ENCODE data around the gene AOPEP.

DNA sequence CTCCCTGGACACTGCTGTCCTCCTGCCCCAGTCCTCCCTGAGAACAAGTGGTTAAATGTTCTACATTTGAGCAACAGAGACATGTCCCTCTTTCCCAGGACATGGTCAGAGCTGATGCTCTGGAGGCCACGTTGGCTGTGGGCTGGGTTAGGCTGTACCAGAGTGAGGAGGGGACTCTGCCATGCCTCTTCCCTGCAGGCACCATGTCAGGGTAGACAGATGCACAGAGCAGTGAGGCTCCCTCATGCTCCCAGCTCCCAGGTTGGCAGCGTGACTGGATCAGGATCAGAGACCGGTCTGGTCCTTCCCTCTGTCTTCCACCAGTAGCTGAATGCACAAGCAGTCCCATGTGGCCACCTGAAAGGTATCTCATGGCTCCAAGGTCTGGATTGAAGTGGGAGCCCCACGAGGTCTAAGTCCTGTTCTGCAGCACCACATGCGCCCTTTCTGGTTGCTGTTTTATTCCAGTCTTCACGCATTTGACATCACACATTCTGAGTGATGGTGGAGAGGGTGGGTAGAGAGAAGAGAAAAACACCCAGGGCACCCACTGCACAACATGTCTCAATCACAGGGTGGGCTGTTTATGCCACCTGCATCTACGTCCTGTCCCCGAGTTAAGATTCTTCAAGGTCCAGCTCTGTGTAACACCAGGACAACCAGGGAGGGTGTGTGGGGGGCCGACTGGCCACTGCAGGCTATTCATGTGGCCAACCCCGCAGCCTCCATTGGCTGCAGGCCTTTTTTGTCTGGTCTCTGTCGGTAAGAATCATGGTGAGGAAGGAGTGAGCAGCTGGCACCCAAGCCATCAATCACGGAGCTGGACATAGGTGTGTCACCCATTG lies 386.2 kb downstream of the AOPEP start:
- no peak for TF ChIP-seq MAFF (IDR thresholded peaks at IDR 0.05; ENCODE audit: low read length)
- TF ChIP-seq, protein P1, sequence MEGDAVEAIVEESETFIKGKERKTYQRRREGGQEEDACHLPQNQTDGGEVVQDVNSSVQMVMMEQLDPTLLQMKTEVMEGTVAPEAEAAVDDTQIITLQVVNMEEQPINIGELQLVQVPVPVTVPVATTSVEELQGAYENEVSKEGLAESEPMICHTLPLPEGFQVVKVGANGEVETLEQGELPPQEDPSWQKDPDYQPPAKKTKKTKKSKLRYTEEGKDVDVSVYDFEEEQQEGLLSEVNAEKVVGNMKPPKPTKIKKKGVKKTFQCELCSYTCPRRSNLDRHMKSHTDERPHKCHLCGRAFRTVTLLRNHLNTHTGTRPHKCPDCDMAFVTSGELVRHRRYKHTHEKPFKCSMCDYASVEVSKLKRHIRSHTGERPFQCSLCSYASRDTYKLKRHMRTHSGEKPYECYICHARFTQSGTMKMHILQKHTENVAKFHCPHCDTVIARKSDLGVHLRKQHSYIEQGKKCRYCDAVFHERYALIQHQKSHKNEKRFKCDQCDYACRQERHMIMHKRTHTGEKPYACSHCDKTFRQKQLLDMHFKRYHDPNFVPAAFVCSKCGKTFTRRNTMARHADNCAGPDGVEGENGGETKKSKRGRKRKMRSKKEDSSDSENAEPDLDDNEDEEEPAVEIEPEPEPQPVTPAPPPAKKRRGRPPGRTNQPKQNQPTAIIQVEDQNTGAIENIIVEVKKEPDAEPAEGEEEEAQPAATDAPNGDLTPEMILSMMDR (IDR thresholded peaks at IDR 0.05 in 2 of 3, conservative IDR thresholded peaks at IDR 0.05 in 1 of 3; ENCODE audit: insufficient read depth in 2 of 3, low read depth in 1 of 3, low read length in 3 of 3) = no peak
- TF ChIP-seq BMI1 (IDR thresholded peaks at IDR 0.05; ENCODE audit: low read length) = no peak
- no peak for TF ChIP-seq ZC3H11A (IDR thresholded peaks at IDR 0.05; ENCODE audit: low read depth, low read length)
- TF ChIP-seq CBX8 (IDR thresholded peaks at IDR 0.05; ENCODE audit: borderline replicate concordance, extremely low read depth, low read depth, low read length, poor library complexity, severe bottlenecking) = no peak
- no peak for TF ChIP-seq ZNF717 (CRISPR knock-in tag; IDR thresholded peaks at IDR 0.05)
- TF ChIP-seq MAFK (IDR thresholded peaks at IDR 0.05; ENCODE audit: low read length) = no peak
- no peak for TF ChIP-seq CBX1 (IDR thresholded peaks at IDR 0.05; ENCODE audit: low read depth)
- TF ChIP-seq ZNF217 (CRISPR knock-in tag; IDR thresholded peaks at IDR 0.05) = no peak
- no peak for TF ChIP-seq KHSRP (IDR thresholded peaks at IDR 0.05)

Data from K562 (cell line).